ENCODE data around the gene KIZ. TPM values are rescaled to one million over a fixed set of nuclear protein-coding genes. Genes with fewer than 3 reads are reported as not detected.

KIZ gene
- total and polyA plus RNA-seq, 2 of the 4 experiments (the other 2 are of a cell fraction): 9.9 to 14.0 TPM

- H2BK120ac ChIP-seq (ENCODE audit: low read depth, low read length): no peak overlapping the region
- in situ Hi-C loops (cut with MboI; ENCODE audit: low sequenced_read_pairs) (no loop called here), intact Hi-C loops (cut with micrococcal nuclease) (no loop called here), dilution Hi-C loops (cut with HindIII; ENCODE audit: low sequenced_read_pairs, unreplicated experiment) (no loop called here)
- no peak overlapping the region for H3K9ac ChIP-seq (ENCODE audit: low read depth, low read length)
- no peak overlapping the region for H2AK5ac ChIP-seq (ENCODE audit: low read depth, low read length)
- no peaks in the 10 kb centered on the region for H3K36me3 ChIP-seq (ENCODE audit: control insufficient read depth, insufficient read depth, low read length)
- no peak overlapping the region for H3K18ac ChIP-seq (ENCODE audit: low read depth, low read length)
- H3K56ac ChIP-seq (ENCODE audit: extremely low read depth, insufficient read depth, low read length): no peak overlapping the region
- H4K91ac ChIP-seq (ENCODE audit: insufficient read depth, low read depth, low read length): no peak overlapping the region
- no peak for DNase-seq
- no peaks in the 10 kb centered on the region for H3K9me3 ChIP-seq (ENCODE audit: control insufficient read depth, insufficient read depth, low read length)
- ChIA-PET CTCF (no interaction called here), POLR2A (ENCODE audit: unreplicated experiment) (no interaction called here)
- H2AK9ac ChIP-seq (replicated peaks; ENCODE audit: low read depth, low read length, poor library complexity): no peak overlapping the region
- H3K27me3 ChIP-seq (ENCODE audit: control insufficient read depth, insufficient read depth, low read length): no peaks in the 10 kb centered on the region
- ATAC-seq (ENCODE audit: low read depth): no peak
- H2BK5ac ChIP-seq (ENCODE audit: low read depth, low read length, poor library complexity, severe bottlenecking): no peak overlapping the region
- no peak overlapping the region for H3K27ac ChIP-seq (ENCODE audit: insufficient read depth, low read length)
- H2AFZ ChIP-seq (replicated peaks; ENCODE audit: low read length, poor library complexity): no peak overlapping the region
- H3K4me2 ChIP-seq (ENCODE audit: low read depth, low read length): no peak overlapping the region
- H2BK15ac ChIP-seq (ENCODE audit: low read depth, low read length): no peak overlapping the region
- H3K9me1 ChIP-seq (ENCODE audit: insufficient read depth, low read length): no peaks in the 10 kb centered on the region
- no peaks in the 10 kb centered on the region for H3K4me1 ChIP-seq (ENCODE audit: control insufficient read depth, insufficient read depth, low read length)
- no peak overlapping the region for H2BK20ac ChIP-seq (ENCODE audit: low read depth, low read length)
- H4K5ac ChIP-seq (ENCODE audit: low read depth, low read length): no peak overlapping the region
- no CpG with 5 or more reads among the region's 3 CpGs for WGBS, 2 experiments (ENCODE audit: extremely low coverage in 2 of 2, insufficient read length in 1 of 2)
- no peaks in the 10 kb centered on the region for H3K79me1 ChIP-seq (ENCODE audit: low read depth in 1 of 2, low read length in 2 of 2)
- H3K4me3 ChIP-seq (ENCODE audit: insufficient read depth, low read depth, low read length): no peak overlapping the region
- no peaks in the 10 kb centered on the region for H4K20me1 ChIP-seq (ENCODE audit: insufficient read depth, low read length)
- BruUV-seq (replicated peaks): no TSS peak
- H4K8ac ChIP-seq (ENCODE audit: low read depth in 2 of 2, low read length in 2 of 2): no peak overlapping the region
- TF ChIP-seq SMC3 (IDR thresholded peaks at IDR 0.05; ENCODE audit: low read depth, low read length) (no peak), BHLHE40 (IDR thresholded peaks at IDR 0.05; ENCODE audit: low read depth, low read length) (no peak), RFX5 (IDR thresholded peaks at IDR 0.05; ENCODE audit: low read depth, low read length) (no peak), POLR2A (IDR thresholded peaks at IDR 0.05; ENCODE audit: low read depth, low read length) (no peak), CEBPB (IDR thresholded peaks at IDR 0.05; ENCODE audit: low read depth, low read length) (no peak), ELK1 (IDR thresholded peaks at IDR 0.05; ENCODE audit: borderline replicate concordance, low read depth, low read length) (no peak), MAFK (IDR thresholded peaks at IDR 0.05; ENCODE audit: low read depth, low read length) (no peak), RAD21 (IDR thresholded peaks at IDR 0.05; ENCODE audit: low read length) (no peak), NFE2L2 (IDR thresholded peaks at IDR 0.05; ENCODE audit: low read depth, low read length) (no peak), FOS (IDR thresholded peaks at IDR 0.05; ENCODE audit: low read depth, low read length) (no peak), CHD1 (IDR thresholded peaks at IDR 0.05; ENCODE audit: low read depth, low read length) (no peak), CTCF (conservative IDR thresholded peaks at IDR 0.05; ENCODE audit: low read depth, low read length) (no peak), USF2 (IDR thresholded peaks at IDR 0.05; ENCODE audit: low read depth, low read length) (no peak), MAZ (IDR thresholded peaks at IDR 0.05; ENCODE audit: borderline replicate concordance, low read depth, low read length) (no peak), RCOR1 (IDR thresholded peaks at IDR 0.05; ENCODE audit: insufficient replicate concordance, low read length) (no peak), MXI1 (IDR thresholded peaks at IDR 0.05; ENCODE audit: borderline replicate concordance, low read depth, low read length) (no peak)
- H3K4ac ChIP-seq (ENCODE audit: low read depth, low read length): no peak overlapping the region
- H3K14ac ChIP-seq (replicated peaks; ENCODE audit: low read depth, low read length): no peak overlapping the region
- H3K23ac ChIP-seq (ENCODE audit: low read depth, low read length): no peak overlapping the region
These were observed 83.1 kb downstream of the KIZ start for GRCh38 chr20:21208999-21209398.

Measured in IMR-90 (cell line).